ENCODE results near the gene HOXD4. TPM values are rescaled to one million over a fixed set of nuclear protein-coding genes. Genes with fewer than 3 reads are reported as not detected.

Gene HOXD4
- total RNA-seq, 1 experiment from 2014 or later: not detected

GRCh38 chr2:176147800-176148496, 3.4 kb upstream of the HOXD4 start:
- H3K4me1 Mint-ChIP-seq (ENCODE audit: low read depth, unreplicated experiment): no peaks in the 10 kb centered on the region
- no peaks in the 10 kb centered on the region for H3K9me3 Mint-ChIP-seq (ENCODE audit: low read depth, unreplicated experiment)
- H3K27ac Mint-ChIP-seq (ENCODE audit: unreplicated experiment): no peak overlapping the region
- intact Hi-C loops (cut with micrococcal nuclease; ENCODE audit: unreplicated experiment): no loop called here
- H3K27me3 Mint-ChIP-seq (ENCODE audit: unreplicated experiment): peaks cover 14% of the 10 kb centered on the region
- H3K36me3 Mint-ChIP-seq (ENCODE audit: insufficient read depth, unreplicated experiment): no peaks in the 10 kb centered on the region
- TF ChIP-seq, protein P1, sequence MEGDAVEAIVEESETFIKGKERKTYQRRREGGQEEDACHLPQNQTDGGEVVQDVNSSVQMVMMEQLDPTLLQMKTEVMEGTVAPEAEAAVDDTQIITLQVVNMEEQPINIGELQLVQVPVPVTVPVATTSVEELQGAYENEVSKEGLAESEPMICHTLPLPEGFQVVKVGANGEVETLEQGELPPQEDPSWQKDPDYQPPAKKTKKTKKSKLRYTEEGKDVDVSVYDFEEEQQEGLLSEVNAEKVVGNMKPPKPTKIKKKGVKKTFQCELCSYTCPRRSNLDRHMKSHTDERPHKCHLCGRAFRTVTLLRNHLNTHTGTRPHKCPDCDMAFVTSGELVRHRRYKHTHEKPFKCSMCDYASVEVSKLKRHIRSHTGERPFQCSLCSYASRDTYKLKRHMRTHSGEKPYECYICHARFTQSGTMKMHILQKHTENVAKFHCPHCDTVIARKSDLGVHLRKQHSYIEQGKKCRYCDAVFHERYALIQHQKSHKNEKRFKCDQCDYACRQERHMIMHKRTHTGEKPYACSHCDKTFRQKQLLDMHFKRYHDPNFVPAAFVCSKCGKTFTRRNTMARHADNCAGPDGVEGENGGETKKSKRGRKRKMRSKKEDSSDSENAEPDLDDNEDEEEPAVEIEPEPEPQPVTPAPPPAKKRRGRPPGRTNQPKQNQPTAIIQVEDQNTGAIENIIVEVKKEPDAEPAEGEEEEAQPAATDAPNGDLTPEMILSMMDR (IDR thresholded peaks at IDR 0.05; ENCODE audit: unreplicated experiment): no peak
- no peak for DNase-seq
- CTCF ChIA-PET: no interaction called here
- no peak overlapping the region for H3K4me3 Mint-ChIP-seq (ENCODE audit: low read depth, unreplicated experiment)
- no TSS peak for BruUV-seq (replicated peaks)

GRCh38 chr2:176148751-176149421, 2.5 kb upstream of the HOXD4 start:
- Mint-ChIP-seq H3K36me3 (ENCODE audit: insufficient read depth, unreplicated experiment) (no peaks in the 10 kb centered on the region), H3K4me3 (ENCODE audit: low read depth, unreplicated experiment) (no peak overlapping the region), H3K27me3 (ENCODE audit: unreplicated experiment) (peaks cover 14% of the 10 kb centered on the region), H3K27ac (ENCODE audit: unreplicated experiment) (no peak overlapping the region), H3K4me1 (ENCODE audit: low read depth, unreplicated experiment) (no peaks in the 10 kb centered on the region), H3K9me3 (ENCODE audit: low read depth, unreplicated experiment) (no peaks in the 10 kb centered on the region)
- TF ChIP-seq, protein P1 (IDR thresholded peaks at IDR 0.05; ENCODE audit: unreplicated experiment): no peak
- no peak for DNase-seq
- CTCF ChIA-PET: no interaction called here
- intact Hi-C loops (cut with micrococcal nuclease; ENCODE audit: unreplicated experiment): no loop called here
- BruUV-seq (replicated peaks): no TSS peak

DNA sequence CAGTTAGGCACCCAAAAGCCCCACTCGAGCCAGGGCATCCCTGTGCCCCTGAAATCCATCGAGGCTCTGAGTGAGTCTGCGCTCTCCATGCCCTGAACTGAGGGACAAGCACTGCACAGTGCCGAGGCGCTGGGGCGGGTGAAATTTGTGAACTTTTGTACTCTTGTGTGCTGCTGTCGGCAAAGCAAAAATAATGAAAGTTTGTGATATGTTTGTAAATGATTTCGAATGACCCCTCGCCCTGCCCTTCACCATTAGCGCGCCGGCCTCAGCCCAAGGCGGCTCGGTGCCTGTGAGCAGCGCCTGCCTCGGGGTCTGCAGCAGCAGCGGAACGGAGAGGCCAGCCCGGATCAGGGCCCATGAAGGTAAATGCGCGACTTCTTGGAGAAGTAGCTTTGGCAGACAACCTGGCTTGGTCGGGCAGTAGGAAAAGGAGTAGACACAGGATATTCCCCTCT, 1.8 kb upstream of the HOXD4 start:
- H3K4me1 Mint-ChIP-seq (ENCODE audit: low read depth, unreplicated experiment): no peaks in the 10 kb centered on the region
- intact Hi-C loops (cut with micrococcal nuclease; ENCODE audit: unreplicated experiment): no loop called here
- no peaks in the 10 kb centered on the region for H3K36me3 Mint-ChIP-seq (ENCODE audit: insufficient read depth, unreplicated experiment)
- no peak overlapping the region for H3K4me3 Mint-ChIP-seq (ENCODE audit: low read depth, unreplicated experiment)
- TF ChIP-seq, protein P1 (IDR thresholded peaks at IDR 0.05; ENCODE audit: unreplicated experiment): no peak
- H3K9me3 Mint-ChIP-seq (ENCODE audit: low read depth, unreplicated experiment): no peaks in the 10 kb centered on the region
- no TSS peak for BruUV-seq (replicated peaks)
- CTCF ChIA-PET: no interaction called here
- peaks cover 17% of the 10 kb centered on the region for H3K27me3 Mint-ChIP-seq (ENCODE audit: unreplicated experiment)
- DNase-seq: no peak
- no peak overlapping the region for H3K27ac Mint-ChIP-seq (ENCODE audit: unreplicated experiment)

DNA sequence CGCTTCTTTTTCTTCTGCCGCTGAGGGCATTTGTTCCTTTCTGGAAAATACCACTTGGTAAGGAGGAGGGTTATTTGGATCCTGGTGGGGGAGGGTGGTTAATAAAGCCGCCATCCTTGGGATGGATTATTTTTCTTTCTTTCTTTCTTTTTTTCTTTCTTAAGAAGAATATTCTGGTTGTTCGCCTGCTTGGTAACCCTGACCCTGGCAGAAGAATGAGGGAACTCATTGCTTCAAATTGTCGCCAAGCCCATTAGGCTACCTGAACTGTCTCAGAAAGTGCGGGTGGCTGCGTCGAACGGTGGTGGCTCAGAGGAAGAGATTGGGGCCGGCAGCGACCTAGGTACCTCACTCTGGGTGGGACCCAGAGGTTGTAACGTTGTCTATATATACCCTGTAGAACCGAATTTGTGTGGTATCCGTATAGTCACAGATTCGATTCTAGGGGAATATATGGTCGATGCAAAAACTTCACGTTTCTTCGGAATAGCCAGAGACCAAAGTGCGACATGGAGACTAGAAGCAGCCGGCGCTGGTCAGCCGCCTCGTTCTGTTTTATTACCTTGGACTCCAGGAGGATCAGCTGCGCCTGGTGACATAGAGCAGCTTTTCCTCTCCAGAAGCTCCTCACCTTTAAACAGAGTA, 1.3 kb upstream of the HOXD4 start:
- H3K4me3 Mint-ChIP-seq (ENCODE audit: low read depth, unreplicated experiment): no peak overlapping the region
- TF ChIP-seq, protein P1 (IDR thresholded peaks at IDR 0.05; ENCODE audit: unreplicated experiment): no peak
- no peak overlapping the region for H3K27ac Mint-ChIP-seq (ENCODE audit: unreplicated experiment)
- no peak for DNase-seq
- intact Hi-C loops (cut with micrococcal nuclease; ENCODE audit: unreplicated experiment): no loop called here
- CTCF ChIA-PET: no interaction called here
- H3K27me3 Mint-ChIP-seq (ENCODE audit: unreplicated experiment): peaks cover 23% of the 10 kb centered on the region
- BruUV-seq (replicated peaks): no TSS peak
- no peaks in the 10 kb centered on the region for H3K36me3 Mint-ChIP-seq (ENCODE audit: insufficient read depth, unreplicated experiment)
- no peaks in the 10 kb centered on the region for H3K9me3 Mint-ChIP-seq (ENCODE audit: low read depth, unreplicated experiment)
- no peaks in the 10 kb centered on the region for H3K4me1 Mint-ChIP-seq (ENCODE audit: low read depth, unreplicated experiment)

All from Calu3 (cell line).